Psoas muscle (tissue), 8 donors: ENCODE data around the gene CELF2. TPM values are rescaled to one million over a fixed set of nuclear protein-coding genes. Genes with fewer than 3 reads are reported as not detected.

Source experiments
- ATAC-seq, 4 donors: fragments of 200-7000 bp; cut with Tn5 transposase; one replicate each; pipeline ENCODE4 v1.9.1; 2020; ENCODE audit warnings: moderate library complexity in 3 of 4, mild to moderate bottlenecking in 2 of 4
- DNase-seq, 2 donors: peaks; one replicate each; pipeline ENCODE4 v3.0.0-alpha.2; 2020
- H3K27ac ChIP-seq: fragments of 200-600 bp; one replicate; pipeline ENCODE4 v1.8.0; 2022
- H3K27me3 ChIP-seq, 3 donors: fragments of 200-600 bp in 1 of 3; one replicate each; pipeline versions ENCODE4 v1.6.1 to v1.8.0; 2013 to 2022; ENCODE audit warnings: low read length in 2 of 3, mild to moderate bottlenecking in 2 of 3, moderate library complexity in 1 of 3; ENCODE audit not compliant: insufficient read depth in 3 of 3
- H3K36me3 ChIP-seq, 2 donors: fragments of 200-600 bp in 1 of 2; one replicate each; pipeline versions ENCODE4 v1.6.1 to v1.8.0; 2013 to 2022; ENCODE audit warnings: low read depth in 1 of 2, mild to moderate bottlenecking in 1 of 2, moderate library complexity in 1 of 2; ENCODE audit not compliant: insufficient read depth in 1 of 2
- H3K4me1 ChIP-seq: fragments of 200-600 bp; one replicate; pipeline ENCODE4 v1.8.0; 2022
- H3K4me3 ChIP-seq: fragments of 200-600 bp; one replicate; pipeline ENCODE4 v1.8.0; 2022; ENCODE audit warnings: mild to moderate bottlenecking
- H3K9me3 ChIP-seq: fragments of 200-600 bp; one replicate; pipeline ENCODE4 v1.8.0; 2022
- CTCF ChIP-seq: fragments of 200-600 bp; IDR thresholded peaks from one replicate; pipeline ENCODE4 v1.8.0; 2022; ENCODE audit warnings: antibody characterized with exemption
- WGBS, 3 donors: extraction: QIAGEN DNeasy Blood & Tissue Kit; methylation state at CpG; one replicate each; pipeline versions ENCODE4 v1.1.6 to v1.1.7; 2013; 5-methylcytosine and 5-hydroxymethylcytosine counted together
- intact Hi-C, 2 donors: fragments of 100-400 bp; cut with DNase I; formaldehyde crosslinking; loops; one replicate each; pipeline versions ENCODE4 v1.11.0 to v1.14.2; 2022
- polyA plus RNA-seq, 3 donors: library from polyadenylated mRNA; stranded (reverse); fragments of 200-250 nt; gene quantifications; one replicate each; pipeline ENCODE4 v1.2.3, GENCODE V29; 2013
- total RNA-seq, 4 donors: library from RNA; stranded (reverse); fragmentation: NEBNext Ultra II Directional in 2 of 4; extraction: Animal tissue kit (Norgen Biotek cat#: 25700) in 2 of 4; gene quantifications; one replicate each; pipeline versions ENCODE4 v1.2.1 to v1.2.4, GENCODE V29; 2021 to 2023
- donor health status: healthy with polysubstance abuse.
- donor health status: DM: no; HTN: no; CAD: no; lungs with moderate emphysema.
- donor health status: Bipolar disorder and iron deficiency.
- donor health status: healthy.
- donor health status: DM: yes; HTN: yes; CAD: no.
- donor health status: DM: no; HTN: no; CAD: no.
- donor health status: DM: no; HTN: no; CAD: no.
- donor health status: DM: yes; HTN: yes; CAD: no.

The CELF2 gene
- total and polyA plus RNA-seq, 7 donors = 9.8 to 47.8 (median 29.0) TPM

GRCh38 chr10:11213137-11213536 lies 195.5 kb downstream of the CELF2 start:
- 59 to 62% (median 60%) methylated on average over 4 of the region's 4 CpGs for WGBS, 3 donors
- Histone ChIP-seq H3K4me1 (peaks cover 20% of the 10 kb centered on the region), H3K27ac (no peak overlapping the region), H3K27me3 (no peaks in the 10 kb centered on the region), H3K36me3 (peaks cover 0 to 2% of the 10 kb centered on the region in 2 donors), H3K9me3 (no peaks in the 10 kb centered on the region), H3K4me3 (no peak overlapping the region)
- ATAC-seq (peak in 1 of 4 donors; percentile 32), DNase-seq (no peak)
- TF ChIP-seq CTCF = no peak
- intact Hi-C loops = no loop called here

GRCh38 chr10:11214407-11214806 lies 196.7 kb downstream of the CELF2 start:
- WGBS, 3 donors = 85 to 94% (median 91%) methylated on average over 10 of the region's 10 CpGs
- H3K36me3 ChIP-seq = peaks cover 0 to 13% of the 10 kb centered on the region in 2 donors
- ATAC-seq (no peak), DNase-seq (no peak)
- H3K4me1 ChIP-seq = peaks cover 13% of the 10 kb centered on the region
- H3K27me3 ChIP-seq = no peaks in the 10 kb centered on the region
- no peaks in the 10 kb centered on the region for H3K9me3 ChIP-seq
- intact Hi-C loops = no loop called here
- H3K4me3 ChIP-seq = no peak overlapping the region
- TF ChIP-seq CTCF = no peak
- H3K27ac ChIP-seq = no peak overlapping the region

- DNase-seq = no peak
These were observed 197.8 kb downstream of the CELF2 start for GRCh38 chr10:11215471-11215870.

GRCh38 chr10:11217521-11217920 lies 199.8 kb downstream of the CELF2 start:
- Histone ChIP-seq H3K27ac (no peak overlapping the region), H3K4me1 (no peaks in the 10 kb centered on the region), H3K36me3 (peaks cover 0 to 13% of the 10 kb centered on the region in 2 donors), H3K9me3 (no peaks in the 10 kb centered on the region), H3K4me3 (no peak overlapping the region), H3K27me3 (no peaks in the 10 kb centered on the region)
- intact Hi-C loops = no loop called here
- no peak for DNase-seq
- no peak for TF ChIP-seq CTCF
- no peak for ATAC-seq
- 80 to 92% (median 81%) methylated on average over 3 of the region's 3 CpGs for WGBS, 3 donors

More at GRCh38 chr10:11215471-11215870, 197.8 kb downstream of the CELF2 start:
- intact Hi-C loops = no loop called here
- Histone ChIP-seq H3K36me3 (peaks cover 0 to 13% of the 10 kb centered on the region in 2 donors), H3K27ac (no peak overlapping the region), H3K4me1 (peaks cover 2% of the 10 kb centered on the region), H3K9me3 (no peaks in the 10 kb centered on the region), H3K4me3 (no peak overlapping the region), H3K27me3 (no peaks in the 10 kb centered on the region)
- WGBS, 3 donors = 91 to 95% (median 93%) methylated on average over 4 of the region's 4 CpGs
- ATAC-seq = no peak
- TF ChIP-seq CTCF = no peak

GRCh38 chr10:11218395-11218794 lies 200.7 kb downstream of the CELF2 start:
- no peak for ATAC-seq
- no peaks in the 10 kb centered on the region for H3K4me1 ChIP-seq
- intact Hi-C loops = no loop called here
- TF ChIP-seq CTCF = no peak
- 87 to 97% (median 92%) methylated on average over 5 of the region's 5 CpGs for WGBS, 3 donors
- no peak for DNase-seq
- no peak overlapping the region for H3K4me3 ChIP-seq
- H3K27me3 ChIP-seq = no peaks in the 10 kb centered on the region
- H3K36me3 ChIP-seq = peaks cover 0 to 13% of the 10 kb centered on the region in 2 donors
- no peaks in the 10 kb centered on the region for H3K9me3 ChIP-seq
- H3K27ac ChIP-seq = no peak overlapping the region
